22Rv1 (cell line): ENCODE data around the gene ARL8B.

ENCODE experiments used
- CTCF ChIP-seq: fragments of 450-650 bp; IDR thresholded peaks from 2 replicates; pipeline ENCODE4 v1.5.1; 2017; ENCODE audit warnings: mild to moderate bottlenecking
- ZFX ChIP-seq: fragments of 450-650 bp; IDR thresholded peaks from 2 replicates; pipeline ENCODE4 v1.6.1; 2017; ENCODE audit warnings: antibody characterized with exemption, borderline replicate concordance

- TF ChIP-seq CTCF = no peak
- no peak for TF ChIP-seq ZFX
Measured at GRCh38 chr3:5181469-5182141, 59.5 kb downstream of the ARL8B start.
